GM19452 (cell line): ENCODE data around the gene SCAPER.

Source experiments
- ATAC-seq: cut with Tn5 transposase; IDR thresholded peaks from one replicate; pipeline ENCODE4 v1.9.1; 2021; ENCODE audit not compliant: unreplicated experiment

SCAPER gene, protein sequence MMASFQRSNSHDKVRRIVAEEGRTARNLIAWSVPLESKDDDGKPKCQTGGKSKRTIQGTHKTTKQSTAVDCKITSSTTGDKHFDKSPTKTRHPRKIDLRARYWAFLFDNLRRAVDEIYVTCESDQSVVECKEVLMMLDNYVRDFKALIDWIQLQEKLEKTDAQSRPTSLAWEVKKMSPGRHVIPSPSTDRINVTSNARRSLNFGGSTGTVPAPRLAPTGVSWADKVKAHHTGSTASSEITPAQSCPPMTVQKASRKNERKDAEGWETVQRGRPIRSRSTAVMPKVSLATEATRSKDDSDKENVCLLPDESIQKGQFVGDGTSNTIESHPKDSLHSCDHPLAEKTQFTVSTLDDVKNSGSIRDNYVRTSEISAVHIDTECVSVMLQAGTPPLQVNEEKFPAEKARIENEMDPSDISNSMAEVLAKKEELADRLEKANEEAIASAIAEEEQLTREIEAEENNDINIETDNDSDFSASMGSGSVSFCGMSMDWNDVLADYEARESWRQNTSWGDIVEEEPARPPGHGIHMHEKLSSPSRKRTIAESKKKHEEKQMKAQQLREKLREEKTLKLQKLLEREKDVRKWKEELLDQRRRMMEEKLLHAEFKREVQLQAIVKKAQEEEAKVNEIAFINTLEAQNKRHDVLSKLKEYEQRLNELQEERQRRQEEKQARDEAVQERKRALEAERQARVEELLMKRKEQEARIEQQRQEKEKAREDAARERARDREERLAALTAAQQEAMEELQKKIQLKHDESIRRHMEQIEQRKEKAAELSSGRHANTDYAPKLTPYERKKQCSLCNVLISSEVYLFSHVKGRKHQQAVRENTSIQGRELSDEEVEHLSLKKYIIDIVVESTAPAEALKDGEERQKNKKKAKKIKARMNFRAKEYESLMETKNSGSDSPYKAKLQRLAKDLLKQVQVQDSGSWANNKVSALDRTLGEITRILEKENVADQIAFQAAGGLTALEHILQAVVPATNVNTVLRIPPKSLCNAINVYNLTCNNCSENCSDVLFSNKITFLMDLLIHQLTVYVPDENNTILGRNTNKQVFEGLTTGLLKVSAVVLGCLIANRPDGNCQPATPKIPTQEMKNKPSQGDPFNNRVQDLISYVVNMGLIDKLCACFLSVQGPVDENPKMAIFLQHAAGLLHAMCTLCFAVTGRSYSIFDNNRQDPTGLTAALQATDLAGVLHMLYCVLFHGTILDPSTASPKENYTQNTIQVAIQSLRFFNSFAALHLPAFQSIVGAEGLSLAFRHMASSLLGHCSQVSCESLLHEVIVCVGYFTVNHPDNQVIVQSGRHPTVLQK (N-terminal part only)

GRCh38 chr15:76905013-76905839 lies at the start of gene SCAPER:
TSS of gene SCAPER (minus strand) at chr15:76905340. CDS start at chr15:76883817, 21,523 bp downstream.
- peak; percentile 88 for ATAC-seq

DNA sequence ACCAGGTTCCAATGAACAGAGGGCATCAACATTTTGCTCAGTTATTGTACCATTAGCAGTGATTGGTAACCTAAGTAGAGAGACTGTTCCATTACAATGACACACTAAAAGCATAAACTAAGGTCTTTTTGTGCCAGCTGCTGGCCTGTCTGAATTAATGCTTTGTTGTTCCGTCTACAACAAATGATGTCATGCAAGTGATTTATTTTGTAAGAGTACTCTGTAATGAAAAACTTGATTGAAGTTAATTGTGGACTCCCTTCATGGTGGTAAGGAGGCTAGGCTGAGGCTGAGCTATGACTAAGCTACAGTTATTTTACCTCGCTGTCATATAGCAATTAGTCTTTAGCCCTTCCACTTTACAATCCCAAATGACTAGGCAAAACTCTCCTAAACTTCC lies 49.6 kb upstream of the SCAPER start:
- no peak for ATAC-seq

DNA sequence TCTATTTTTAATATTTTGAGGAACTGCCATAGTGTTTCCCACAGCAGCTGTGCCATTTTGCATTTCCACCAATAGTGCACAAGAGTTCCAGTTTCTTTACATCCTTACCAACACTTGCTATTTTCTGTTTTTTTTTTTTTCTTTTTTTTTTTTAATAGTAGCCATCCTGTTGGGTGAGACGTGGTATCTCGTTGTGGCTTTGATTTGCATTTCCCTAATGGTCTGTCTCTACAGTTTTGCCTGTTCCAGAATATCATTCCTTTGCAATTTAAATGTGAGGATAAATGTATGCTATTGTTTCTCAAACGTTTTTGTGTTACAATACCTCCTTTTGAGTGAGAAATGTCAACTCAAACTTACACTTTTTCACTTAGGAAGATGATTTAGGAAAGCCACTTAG lies 48.8 kb upstream of the SCAPER start:
- ATAC-seq = no peak

- ATAC-seq = no peak
Observed at GRCh38 chr15:76951220-76951619, 46.1 kb upstream of the SCAPER start.

DNA sequence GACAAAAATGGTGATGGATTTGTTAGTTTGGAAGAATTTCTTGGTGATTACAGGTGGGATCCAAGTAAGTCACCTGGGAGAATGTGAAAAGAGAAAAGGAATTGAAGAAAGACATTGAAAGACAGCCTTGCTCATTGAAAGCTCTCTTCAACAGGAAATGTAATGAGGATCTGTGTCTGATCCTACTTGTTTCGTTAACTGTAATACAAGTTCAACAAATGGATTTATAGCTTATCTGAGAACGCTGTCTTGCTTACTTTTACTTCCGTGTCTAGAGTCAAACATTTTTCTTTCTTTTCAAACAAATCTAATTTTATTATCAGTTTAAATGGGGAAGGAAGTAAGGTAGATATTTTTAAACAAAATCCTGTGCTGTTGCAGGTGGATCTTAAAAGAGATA lies 42.3 kb upstream of the SCAPER start:
- no peak for ATAC-seq

DNA sequence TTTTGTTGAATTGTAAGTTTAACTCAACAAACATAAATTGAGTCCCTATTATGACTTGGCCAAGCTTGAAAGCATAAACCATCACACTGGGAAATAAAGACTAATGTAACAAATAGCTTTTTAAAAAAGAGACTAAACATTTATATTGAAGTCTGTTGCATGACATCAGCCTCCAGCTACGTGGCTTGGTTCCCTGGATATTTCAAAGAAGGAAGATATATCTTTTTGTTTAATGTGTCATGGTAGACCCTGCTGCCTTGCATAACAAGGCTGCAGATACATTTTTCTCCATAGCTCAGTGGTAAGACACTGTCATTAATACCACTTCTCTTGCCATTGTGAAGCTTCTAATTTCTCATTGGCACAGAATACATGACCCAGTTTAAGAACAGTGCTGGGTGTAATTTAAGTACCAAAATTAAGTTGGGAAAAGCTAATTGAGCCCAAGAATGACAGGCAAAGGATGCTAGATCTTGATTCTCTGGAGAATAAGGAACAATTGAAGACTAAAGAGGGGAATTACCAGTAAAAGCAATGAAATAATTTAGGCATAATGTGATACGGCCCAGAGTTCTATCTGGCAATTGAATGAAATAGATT lies 40.5 kb upstream of the SCAPER start:
- ATAC-seq = no peak

GRCh38 chr15:76942331-76942730 lies 37.2 kb upstream of the SCAPER start:
- ATAC-seq = no peak

DNA sequence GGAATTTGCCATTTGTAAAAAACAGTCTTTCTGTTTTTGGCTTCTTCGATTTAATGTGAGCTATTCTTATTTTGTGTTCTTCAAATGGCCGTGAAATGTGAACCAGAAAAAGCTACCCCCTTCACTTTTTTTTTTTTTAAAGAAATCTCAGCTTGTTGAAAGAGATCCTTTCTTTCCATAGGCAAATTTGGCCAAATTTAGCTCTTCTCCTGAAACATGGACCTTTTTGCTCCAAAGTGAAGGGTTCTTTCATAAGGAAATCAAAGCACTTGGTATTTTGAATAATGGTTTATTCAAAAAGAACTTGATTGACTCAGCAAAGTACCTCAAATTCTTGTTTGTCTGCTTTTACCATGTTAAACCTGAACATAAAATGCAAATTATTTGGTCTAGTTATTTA lies 36.5 kb upstream of the SCAPER start:
- no peak for ATAC-seq

- ATAC-seq = no peak
Observed at GRCh38 chr15:76939715-76940114, 34.6 kb upstream of the SCAPER start.

GRCh38 chr15:76938752-76939151 lies 33.6 kb upstream of the SCAPER start:
- no peak for ATAC-seq

GRCh38 chr15:76936671-76937070 lies 31.5 kb upstream of the SCAPER start:
- ATAC-seq = no peak

DNA sequence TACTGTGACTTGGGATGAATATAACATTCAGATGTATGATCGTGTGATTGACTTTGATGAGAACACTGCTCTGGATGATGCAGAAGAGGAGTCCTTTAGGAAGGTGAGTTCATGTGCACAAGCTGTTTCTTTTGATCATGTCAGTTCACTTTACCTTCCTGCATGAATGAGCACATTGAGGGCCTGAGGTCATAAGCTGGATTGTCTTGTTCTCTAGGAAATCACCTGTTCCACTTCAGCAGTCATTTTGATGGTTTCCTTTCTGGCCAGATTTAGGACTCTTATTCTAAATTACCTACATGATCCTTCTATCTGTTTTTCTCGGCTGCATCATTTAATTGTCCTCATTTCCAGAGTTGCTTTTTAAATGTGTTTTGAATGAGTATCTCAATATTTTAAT lies 30.5 kb upstream of the SCAPER start:
- no peak for ATAC-seq

- ATAC-seq = no peak
Observed at GRCh38 chr15:76932135-76932966, 27.2 kb upstream of the SCAPER start.

DNA sequence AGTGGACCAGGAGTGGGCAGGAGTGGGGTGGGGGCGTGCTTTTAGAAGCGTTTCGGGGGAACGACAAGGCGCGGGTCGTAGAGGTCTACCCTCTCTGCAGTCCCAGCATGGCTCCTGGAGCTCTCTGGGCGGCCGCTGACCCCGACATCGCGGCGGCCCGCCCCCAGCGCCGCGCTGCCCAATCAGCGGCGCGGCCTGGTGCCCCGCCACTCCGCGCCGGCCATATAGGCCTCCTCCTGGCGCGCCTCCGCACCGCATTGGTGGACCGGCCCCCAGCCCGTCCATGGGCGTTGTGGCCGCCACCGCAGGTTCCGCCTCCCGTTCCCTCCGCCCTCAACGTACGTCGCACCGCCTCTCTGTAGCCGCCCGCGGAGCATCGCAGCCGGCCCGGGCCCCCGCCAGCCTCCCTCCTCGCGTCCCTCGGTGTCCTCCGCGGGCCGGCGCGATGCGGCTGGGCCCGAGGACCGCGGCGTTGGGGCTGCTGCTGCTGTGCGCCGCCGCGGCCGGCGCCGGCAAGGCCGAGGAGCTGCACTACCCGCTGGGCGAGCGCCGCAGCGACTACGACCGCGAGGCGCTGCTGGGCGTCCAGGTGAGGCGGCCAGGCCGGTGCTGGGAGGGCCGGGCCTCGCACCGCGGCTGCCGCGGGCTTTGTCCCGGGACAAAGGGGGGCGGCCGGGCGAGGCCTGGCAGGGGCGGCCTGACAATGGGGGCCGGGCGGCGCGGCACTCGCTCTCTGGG lies 26.4 kb upstream of the SCAPER start, which contains the start of gene RCN2:
TSS of gene RCN2 (plus strand) at position 353 of the 738 bp plus-strand sequence. CDS start at position 446, 93 bp downstream.
- peak; percentile 99 for ATAC-seq

- no peak for ATAC-seq
Observed at GRCh38 chr15:76930831-76931396, 25.8 kb upstream of the SCAPER start.

GRCh38 chr15:76929011-76929760 lies 24.0 kb upstream of the SCAPER start:
- no peak for ATAC-seq

DNA sequence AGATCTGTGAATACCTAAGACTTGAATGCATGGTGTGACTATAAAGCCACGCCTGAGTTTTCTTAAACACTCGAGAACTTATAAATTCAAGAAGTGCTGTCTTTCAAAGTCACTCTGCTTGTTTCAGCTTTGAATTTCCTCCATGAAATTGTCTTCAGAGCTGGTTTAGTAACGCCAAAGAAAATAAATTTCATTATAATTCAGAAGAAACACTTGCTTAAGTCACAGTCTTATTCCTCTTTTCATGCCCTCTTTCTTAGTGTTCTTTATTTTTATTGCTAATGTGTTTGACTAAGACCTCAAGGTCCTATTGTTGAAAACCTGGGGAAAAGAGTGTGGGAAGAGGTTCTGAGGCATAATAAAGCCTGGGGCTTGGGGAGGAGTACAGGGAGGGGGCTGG lies 23.1 kb upstream of the SCAPER start:
- no peak for ATAC-seq
